GM12878 (cell line): Measurements from ENCODE around the gene DCTN1. TPM values are rescaled to one million over a fixed set of nuclear protein-coding genes. Genes with fewer than 3 reads are reported as not detected.

Experiments
- ATAC-seq: fragments of 200-7000 bp; cut with Tn5 transposase; 3 replicates; pipeline ENCODE4 v1.9.1; 2020; ENCODE audit warnings: mild to moderate bottlenecking, moderate library complexity
- BruUV-seq: library from RNA; stranded (reverse); fragments of 400-500 nt; replicated peaks from 2 replicates; lab custom pipeline; 2021; lab: Mats Ljungman, UMichigan
- CTCF ChIA-PET: fragments of 300-600 bp; sonication (Branson Sonifier 250); formaldehyde crosslinking; extraction: SDS; loops from one replicate; lab custom pipeline; 2021; ENCODE audit warnings: inconsistent platforms; lab: Yijun Ruan, JAX
- POLR2A ChIA-PET: fragments of 350-600 bp; formaldehyde crosslinking; extraction: SDS; loops from one replicate; lab custom pipeline; 2021; ENCODE audit warnings: inconsistent platforms; lab: Charles Lee
- RAD21 ChIA-PET: fragments of 300-600 bp; sonication (Branson Sonifier 250); formaldehyde crosslinking; loops from one replicate; lab custom pipeline; 2023; ENCODE audit warnings: antibody characterized with exemption; ENCODE audit not compliant: unreplicated experiment; lab: Charles Lee
- SMC1A ChIA-PET: fragments of 300-600 bp; sonication (Branson Sonifier 250); formaldehyde crosslinking; loops from one replicate; lab custom pipeline; 2023; ENCODE audit not compliant: unreplicated experiment, uncharacterized antibody; lab: Charles Lee
- DNase-seq: peaks from one replicate; pipeline ENCODE4 v3.0.0-alpha.2; 2011; ENCODE audit warnings: low read depth, low spot score
- FAIRE-seq: peaks from 3 replicates; lab custom pipeline; 2011; peaks lifted over from hg19 to GRCh38; lab: Jason Lieb, UNC
- H2AFZ ChIP-seq: 2 replicates; pipeline ENCODE4 v1.6.0; 2011; ENCODE audit warnings: low read depth, low read length, control low read depth; ENCODE audit not compliant: control insufficient read depth
- H3K27ac ChIP-seq: 2 replicates; pipeline ENCODE4 v1.5.1; 2011; ENCODE audit warnings: control low read depth; ENCODE audit not compliant: control insufficient read depth, insufficient read depth
- H3K27me3 ChIP-seq, 2 experiments: replicated peaks in 1 of 2; 2 replicates each; pipeline versions ENCODE4 v1.6.0 to v1.6.1; 2011; ENCODE audit warnings: low read length in 1 of 2; ENCODE audit not compliant: control insufficient read depth in 2 of 2, insufficient read depth in 2 of 2
- H3K36me3 ChIP-seq, 2 experiments: 2 replicates each; pipeline ENCODE4 v1.5.1; 2011; ENCODE audit warnings: low read length in 1 of 2; ENCODE audit not compliant: control insufficient read depth in 2 of 2, insufficient read depth in 2 of 2
- H3K4me1 ChIP-seq: 2 replicates; pipeline ENCODE4 v1.6.1; 2011; ENCODE audit warnings: mild to moderate bottlenecking, low read length, moderate library complexity, mixed read lengths; ENCODE audit not compliant: control insufficient read depth, insufficient read depth
- H3K4me2 ChIP-seq: 2 replicates; pipeline ENCODE4 v1.6.0; 2011; ENCODE audit warnings: control low read depth; ENCODE audit not compliant: control insufficient read depth, insufficient read depth
- H3K4me3 ChIP-seq: fragments of 200-600 bp; sonication (generic); 2 replicates; pipeline ENCODE4 v1.5.1; 2016
- H3K79me2 ChIP-seq: 2 replicates; pipeline ENCODE4 v1.6.0; 2011; ENCODE audit warnings: low read length; ENCODE audit not compliant: control insufficient read depth, insufficient read depth
- H3K9ac ChIP-seq: 2 replicates; pipeline ENCODE4 v1.8.0; 2011; ENCODE audit warnings: low read length, control low read depth, mixed read lengths; ENCODE audit not compliant: control insufficient read depth, insufficient read depth
- H3K9me3 ChIP-seq: replicated peaks from 3 replicates; pipeline ENCODE4 v1.5.1; 2011; ENCODE audit warnings: mild to moderate bottlenecking, low read length; ENCODE audit not compliant: control insufficient read depth, insufficient read depth
- H4K20me1 ChIP-seq: 2 replicates; pipeline ENCODE4 v1.6.0; 2011; ENCODE audit not compliant: control insufficient read depth, insufficient read depth
- ASH2L ChIP-seq: fragments of 300-600, 200-600 bp; sonication (generic); IDR thresholded peaks from 2 replicates; pipeline ENCODE4 v1.6.1; 2017; ENCODE audit warnings: low read depth, mild to moderate bottlenecking, borderline replicate concordance
- ATF3 ChIP-seq: IDR thresholded peaks from 2 replicates; pipeline ENCODE4 v1.6.1; 2011; ENCODE audit warnings: low read depth, mild to moderate bottlenecking, low read length, moderate library complexity, borderline replicate concordance; ENCODE audit errors: extremely low read depth
- BCL3 ChIP-seq: IDR thresholded peaks from 2 replicates; pipeline ENCODE4 v1.6.1; 2011; ENCODE audit warnings: borderline replicate concordance, low read depth, mild to moderate bottlenecking, moderate library complexity, low read length; ENCODE audit not compliant: insufficient read depth, poor library complexity, severe bottlenecking
- BMI1 ChIP-seq: fragments of 450-650 bp; IDR thresholded peaks from 2 replicates; pipeline ENCODE4 v1.6.1; 2016; ENCODE audit warnings: mild to moderate bottlenecking, moderate library complexity, borderline replicate concordance
- CREB1 ChIP-seq: IDR thresholded peaks from 2 replicates; pipeline ENCODE4 v1.6.1; 2012; ENCODE audit warnings: low read depth, mild to moderate bottlenecking, inconsistent platforms
- HCFC1 ChIP-seq: fragments of 150-350 bp; IDR thresholded peaks from 2 replicates; pipeline ENCODE4 v1.6.1; 2014; ENCODE audit warnings: low read length
- IRF5 ChIP-seq: fragments of 450-650 bp; IDR thresholded peaks from 2 replicates; pipeline ENCODE4 v1.6.1; 2017; ENCODE audit warnings: borderline replicate concordance
- MTA2 ChIP-seq: fragments of 450-650 bp; IDR thresholded peaks from 2 replicates; pipeline ENCODE4 v1.6.1; 2016; ENCODE audit warnings: low read depth, mild to moderate bottlenecking, moderate library complexity
- MTA3 ChIP-seq: IDR thresholded peaks from 2 replicates; pipeline ENCODE4 v1.6.1; 2012; ENCODE audit warnings: low read length, inconsistent platforms, borderline replicate concordance
- POLR2A ChIP-seq: IDR thresholded peaks from 2 replicates; pipeline ENCODE4 v1.6.1; 2011; ENCODE audit warnings: low read depth, mild to moderate bottlenecking, low read length
- SKIL ChIP-seq: fragments of 450-650 bp; IDR thresholded peaks from 2 replicates; pipeline ENCODE4 v1.6.1; 2017; ENCODE audit warnings: mild to moderate bottlenecking, low read depth, inconsistent platforms; ENCODE audit not compliant: poor library complexity, severe bottlenecking
- SMARCA5 ChIP-seq: fragments of 450-650 bp; IDR thresholded peaks from 2 replicates; pipeline ENCODE4 v1.6.1; 2017; ENCODE audit warnings: mild to moderate bottlenecking
- TCF3 ChIP-seq: IDR thresholded peaks from 2 replicates; pipeline ENCODE4 v1.6.1; 2012; ENCODE audit warnings: low read depth, mild to moderate bottlenecking, low read length, borderline replicate concordance; ENCODE audit not compliant: insufficient read depth
- YY1 ChIP-seq: IDR thresholded peaks from 2 replicates; pipeline ENCODE4 v1.6.1; 2011; ENCODE audit warnings: low read depth, mild to moderate bottlenecking, low read length
- ZBTB11 ChIP-seq: fragments of 450-650 bp; formaldehyde crosslinking; IDR thresholded peaks from 2 replicates; pipeline ENCODE4 v1.5.0; 2022; ENCODE audit warnings: mild to moderate bottlenecking, missing genetic modification characterization
- WGBS: methylation state at CpG from one replicate; pipeline ENCODE4 v1.1.6; 2016; ENCODE audit warnings: low lambda C conversion rate; ENCODE audit not compliant: insufficient replicate concordance, insufficient coverage; ENCODE audit errors: missing lambda C conversion rate; 5-methylcytosine and 5-hydroxymethylcytosine counted together
- in situ Hi-C: fragments of 300-500 bp; cut with MboI; formaldehyde crosslinking; loops from 9 replicates; pipeline ENCODE4 v1.14.3; 2018; ENCODE audit warnings: mixed read lengths
- intact Hi-C: fragments of 100-400 bp; cut with micrococcal nuclease; formaldehyde crosslinking; loops from one replicate; pipeline ENCODE4 v1.14.2; 2022; ENCODE audit not compliant: unreplicated experiment
- polyA plus RNA-seq, 11 experiments: library from polyadenylated mRNA; depleted of rRNA in 4 of 11; unstranded in 6 of 11; stranded (reverse) in 5 of 11; fragments of >200 nt; fragmentation: Nextera tagmentation in 4 of 11; fragmentation: Illumina TruSeq in 1 of 11; extraction: Ambion mirVana in 4 of 11; extraction: Trizol in 1 of 11; gene quantifications; 1 replicate in 1 of 11; 2 replicates in 10 of 11; pipeline versions ENCODE4 v1.2.1 to v1.2.3, GENCODE V29; 2011 to 2016; ENCODE audit warnings: inconsistent platforms in 2 of 11, missing spikeins in 2 of 11, low read depth in 1 of 11
- total RNA-seq, 4 experiments: library from RNA; depleted of rRNA in 3 of 4; stranded (reverse); fragments of >200 nt in 3 of 4; fragmentation: Illumina TruSeq in 1 of 4; extraction: Trizol in 1 of 4; gene quantifications; 2 replicates each; pipeline versions ENCODE4 v1.2.1 to v1.2.3, GENCODE V29; 2013 to 2021

The DCTN1 gene
- total and polyA plus RNA-seq, 10 of the 15 experiments (the other 5 are each of a cell fraction or from before 2014, with no cell fraction given) = 44.1 to 116 (median 64.8) TPM

GRCh38 chr2:74381751-74382150 lies 1.6 kb upstream of the DCTN1 start:
- no peak overlapping the region for H3K9ac ChIP-seq
- no peak for FAIRE-seq
- H3K4me3 ChIP-seq = no peak overlapping the region
- peaks cover 11% of the 10 kb centered on the region for H3K79me2 ChIP-seq
- peaks cover 7% of the 10 kb centered on the region; the same call in 1 of the 2 replicates for H4K20me1 ChIP-seq
- in situ Hi-C loops = no loop called here
- H3K27me3 ChIP-seq = no peaks in the 10 kb centered on the region
- BruUV-seq = no TSS peak
- ATAC-seq = no peak
- peaks cover 3 to 11% of the 10 kb centered on the region in 2 experiments; a peak in 3 of 4 replicates for H3K36me3 ChIP-seq
- no peaks in the 10 kb centered on the region; the same call in 1 of the 2 replicates for H3K4me1 ChIP-seq
- no peak overlapping the region for H3K27ac ChIP-seq
- RAD21 ChIA-PET = interaction anchor here (2.4 kb wide), 1 partner anchor 10 kb away, joined by 9 read pairs; no protein-coding TSS in a partner anchor
- 99% methylated on average over 3 of the region's 3 CpGs for WGBS
- CTCF ChIA-PET = interaction anchor here (0.9 to 2.5 kb wide), 4 partner anchors 10 to 47 kb away, joined by 3 to 16 read pairs (median 4); no protein-coding TSS in a partner anchor
- H2AFZ ChIP-seq = no peak overlapping the region
- SMC1A ChIA-PET = interaction anchor here (1.0 to 1.1 kb wide), 2 partner anchors 9 to 15 kb away, joined by 4 to 6 read pairs; no protein-coding TSS in a partner anchor
- no peak for DNase-seq
- H3K9me3 ChIP-seq = no peaks in the 10 kb centered on the region
- POLR2A ChIA-PET = interaction anchor here (0.7 kb wide), 1 partner anchor 10 kb away, joined by 4 read pairs; no protein-coding TSS in a partner anchor
- intact Hi-C loops = no loop called here
- no peak overlapping the region for H3K4me2 ChIP-seq
- TF ChIP-seq MTA3 = no peak
- TF ChIP-seq ATF3 = no peak
- no peak for TF ChIP-seq SMARCA5
- no peak for TF ChIP-seq MTA2
- no peak for TF ChIP-seq ZBTB11
- TF ChIP-seq ASH2L = no peak
- TF ChIP-seq CREB1 = no peak
- TF ChIP-seq HCFC1 = no peak
- no peak for TF ChIP-seq BMI1
- no peak for TF ChIP-seq SKIL
- TF ChIP-seq BCL3 = no peak
- no peak for TF ChIP-seq IRF5
- TF ChIP-seq POLR2A = no peak
- TF ChIP-seq TCF3 = no peak
- no peak for TF ChIP-seq YY1
